CD1c-positive myeloid dendritic cell (primary cell): ENCODE results near the gene UBASH3B.
"Not testable (repeated sequence)": the region's sequence is repeated elsewhere in the genome, so short reads cannot be mapped to it uniquely, and the experiment has no call there.

Source experiments
- DNase-seq: peaks from one replicate; pipeline ENCODE4 v3.0.0-alpha.2; 2016; ENCODE audit errors: extremely low spot score

Gene UBASH3B

DNA sequence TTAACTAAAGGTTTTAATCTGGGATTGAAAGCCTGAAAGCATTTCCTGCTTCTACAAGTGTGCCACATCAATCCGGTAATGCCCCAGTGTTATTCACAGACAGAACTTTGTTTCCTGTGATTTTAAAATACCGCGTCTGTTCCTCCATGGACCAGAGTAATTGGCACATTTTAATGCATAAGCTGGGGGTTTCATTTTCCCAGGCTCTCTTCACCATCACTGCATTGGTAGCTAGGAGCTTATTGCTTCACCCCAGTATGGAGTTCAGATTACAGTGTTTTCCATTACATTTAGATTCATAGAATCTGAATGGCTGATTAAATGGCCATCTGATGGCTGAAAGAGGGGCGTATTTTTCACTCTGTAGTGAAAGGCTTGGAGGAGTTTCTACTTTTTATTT, 157.1 kb downstream of the UBASH3B start:
- no peak for DNase-seq

DNA sequence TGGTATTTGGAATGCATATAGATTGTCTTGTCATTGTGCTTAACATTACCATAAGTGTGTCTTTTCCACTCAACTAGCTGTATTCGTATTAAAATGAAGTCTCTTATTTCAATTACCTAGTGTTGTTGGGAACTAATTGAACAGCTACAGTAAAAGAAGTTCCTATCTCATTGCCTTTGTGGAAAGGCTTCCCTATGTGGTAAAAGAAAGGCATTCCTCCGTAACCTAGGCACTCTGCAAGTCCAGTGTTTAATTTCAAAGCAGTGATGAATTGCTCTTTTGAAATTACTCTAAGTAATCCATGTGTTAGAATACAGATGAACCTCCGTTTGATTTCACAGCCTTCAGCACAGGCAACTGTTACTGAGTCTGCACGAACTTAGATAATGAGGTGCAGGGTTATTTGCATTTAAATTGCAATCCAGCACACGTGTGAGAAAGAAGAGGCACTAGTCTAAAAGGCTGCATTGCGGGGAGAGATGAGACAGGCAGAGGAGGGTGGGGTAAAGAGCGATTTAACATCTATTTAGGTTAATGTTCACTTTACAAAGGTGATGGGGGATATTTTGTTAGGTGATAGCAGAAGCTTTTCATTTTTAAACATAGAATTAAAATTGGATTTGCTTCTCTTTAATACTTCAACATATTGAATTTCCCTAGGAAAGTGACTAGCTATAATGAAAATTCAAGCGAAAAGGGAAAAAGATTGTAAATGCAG, 157.8 kb downstream of the UBASH3B start:
- no peak for DNase-seq

DNA sequence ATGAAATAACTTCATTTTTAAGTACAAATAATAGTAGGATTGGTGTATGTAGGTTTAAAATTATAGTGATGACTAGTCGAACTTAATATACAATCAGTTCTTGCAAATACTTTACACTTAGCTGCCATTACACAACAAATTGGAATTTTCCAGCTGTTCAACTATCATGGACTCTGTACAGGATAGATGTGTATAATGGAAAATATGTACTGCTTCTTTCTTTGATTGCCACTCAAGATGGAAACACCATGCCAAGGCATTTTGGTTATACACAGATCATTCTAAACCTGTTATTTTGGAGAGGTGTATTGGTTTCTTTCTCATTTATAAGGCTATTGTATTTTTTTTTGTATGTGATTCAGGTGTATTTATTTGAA, 158.4 kb downstream of the UBASH3B start:
- DNase-seq = no peak

DNA sequence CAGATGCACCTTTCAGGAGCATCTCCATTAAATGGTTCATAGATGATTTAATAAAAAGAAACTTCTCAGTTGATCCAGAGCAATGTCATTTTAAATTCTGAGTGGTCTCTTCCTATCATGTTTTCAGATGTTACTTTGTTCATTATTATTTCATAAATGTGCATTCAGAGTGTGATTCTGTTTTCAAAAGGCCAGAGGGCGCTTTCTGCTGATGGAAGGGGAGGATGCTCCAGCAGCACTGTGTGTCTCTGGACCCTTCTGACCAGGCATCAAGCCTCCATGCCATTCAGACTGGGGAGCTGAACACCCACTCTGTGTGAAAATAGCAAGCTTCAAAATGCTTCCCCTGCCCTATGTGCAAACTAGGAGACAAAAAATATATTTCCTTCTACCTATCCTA, 158.9 kb downstream of the UBASH3B start:
- DNase-seq = no peak

DNA sequence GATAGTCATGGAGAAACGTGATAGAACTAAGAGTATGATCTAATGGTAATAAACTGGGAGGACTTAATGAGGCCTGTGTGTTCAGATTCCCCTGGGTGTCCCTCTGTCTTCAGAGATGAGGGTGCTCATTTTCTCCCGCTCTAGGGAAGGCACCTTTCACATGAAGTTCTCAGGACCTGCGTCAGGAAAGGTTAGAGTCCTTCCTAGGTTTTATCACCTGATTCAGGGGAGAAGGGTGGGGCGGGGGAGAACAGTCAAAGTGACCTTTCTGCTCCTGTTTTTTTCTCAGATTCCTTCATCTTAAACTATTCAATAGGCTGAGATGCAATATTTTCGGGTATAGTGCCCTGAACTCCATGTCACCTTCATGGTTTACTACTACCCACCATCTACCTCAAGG, 160.4 kb downstream of the UBASH3B start:
- DNase-seq = no peak

DNA sequence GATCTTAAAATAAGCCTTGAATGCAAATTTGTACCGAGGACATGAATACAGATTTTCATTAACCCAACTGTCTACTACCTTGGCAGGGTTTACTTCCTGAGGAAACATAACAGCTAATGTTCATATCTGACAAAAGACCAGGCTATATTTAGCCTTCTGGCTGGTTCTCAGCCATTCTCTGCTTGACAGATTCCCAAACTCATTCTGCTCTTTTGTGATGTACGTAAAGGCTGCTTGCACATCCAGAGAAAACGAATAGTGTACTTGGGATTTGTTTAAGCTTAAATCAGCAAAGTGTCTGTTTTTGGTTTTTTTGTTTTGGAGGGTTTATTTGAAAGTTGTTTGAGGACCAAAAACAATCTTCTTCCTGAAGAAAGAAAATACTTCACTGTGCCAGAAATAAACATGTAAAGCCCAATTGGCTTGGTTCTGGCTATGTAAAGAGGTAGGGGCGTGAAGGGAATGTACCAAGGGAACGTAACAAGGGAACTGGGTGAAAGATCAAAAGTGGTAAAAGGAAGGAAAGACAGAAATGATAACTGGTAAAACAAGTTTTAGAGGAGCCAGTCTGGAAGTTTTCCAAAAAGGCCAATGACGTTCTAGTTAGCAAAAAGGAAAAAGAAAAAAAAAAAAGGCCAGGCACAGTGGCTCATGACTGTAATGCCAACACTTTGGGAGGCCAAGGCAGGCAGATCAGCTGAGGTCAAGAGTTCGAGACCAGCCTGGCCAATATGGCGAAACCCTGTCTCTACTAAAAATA, 161.4 kb downstream of the UBASH3B start:
- no peak for DNase-seq

DNA sequence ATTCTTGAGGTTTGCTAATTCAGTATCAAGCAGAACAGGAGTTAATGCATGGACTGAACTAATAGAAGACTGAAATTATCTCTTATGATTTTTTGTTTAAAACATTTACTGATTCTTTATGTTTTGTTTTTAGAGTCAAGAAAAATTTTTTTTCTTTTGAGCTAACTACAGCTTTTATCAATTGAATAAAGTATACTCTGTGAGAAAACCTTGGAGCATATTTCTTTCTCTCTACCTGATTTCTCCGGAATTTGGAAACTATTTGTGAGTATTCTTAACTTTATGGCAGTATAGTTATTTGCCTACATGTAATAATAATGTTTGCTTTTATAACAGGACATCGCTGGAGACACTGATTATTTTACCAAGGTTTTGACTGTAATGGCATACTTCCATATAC, 164.6 kb downstream of the UBASH3B start:
- DNase-seq = no peak

DNA sequence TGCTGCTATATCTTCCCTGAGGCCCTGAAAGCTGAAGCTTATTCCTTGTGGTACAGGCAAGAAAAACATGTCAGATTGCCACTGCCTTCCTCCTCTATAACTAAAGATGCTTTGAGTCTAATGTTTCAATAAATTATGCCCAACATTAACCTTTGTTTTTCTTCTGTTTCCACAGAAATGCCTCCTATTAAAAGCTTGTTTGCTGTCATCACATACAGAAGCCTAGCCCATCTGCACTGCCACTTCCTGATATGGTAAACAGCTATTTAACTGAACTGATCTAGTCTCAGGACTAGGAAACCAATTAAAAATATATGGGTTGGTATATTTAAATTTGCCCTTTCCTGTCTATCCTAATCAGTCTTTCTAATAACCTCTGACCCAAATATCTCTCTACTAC, 165.6 kb downstream of the UBASH3B start:
- no peak for DNase-seq

DNA sequence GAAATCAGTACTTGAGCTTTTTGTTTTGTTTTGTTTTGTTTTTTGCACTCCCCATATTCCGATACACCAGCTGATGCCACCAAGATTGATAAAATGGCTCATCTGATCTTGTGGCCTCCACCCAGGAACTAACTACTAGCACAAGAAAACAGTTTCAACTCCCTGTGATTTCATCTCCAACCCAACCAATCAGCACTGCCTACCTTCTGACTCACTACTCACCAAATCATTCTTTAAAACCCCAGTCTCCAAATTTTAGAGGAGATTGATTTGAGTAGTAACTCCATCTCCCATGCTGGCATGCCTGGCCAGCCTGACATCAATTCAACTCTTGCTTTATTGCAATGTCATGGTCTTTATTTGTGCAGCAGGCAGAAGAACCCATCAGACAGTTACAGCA, 166.7 kb downstream of the UBASH3B start:
- DNase-seq = no peak

DNA sequence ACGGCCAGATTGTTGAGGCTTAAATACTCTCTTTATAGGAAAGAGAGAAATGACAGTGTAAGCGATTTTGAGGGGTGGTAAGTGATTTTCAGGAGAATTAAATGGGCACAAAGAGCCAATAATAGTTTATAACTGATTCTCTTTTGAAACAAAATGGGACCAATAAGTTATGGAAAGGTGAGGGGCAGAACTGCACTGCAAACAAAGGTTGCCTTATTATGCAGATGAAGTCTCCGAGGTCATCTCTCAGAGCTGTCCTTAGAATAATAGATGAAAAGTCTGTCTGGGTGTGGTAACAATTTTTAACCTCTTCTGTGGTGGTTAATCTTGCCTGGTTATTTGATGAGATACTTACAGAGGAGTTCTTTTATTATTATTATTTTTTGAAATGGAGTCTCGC, 168.0 kb downstream of the UBASH3B start:
- DNase-seq = no peak

DNA sequence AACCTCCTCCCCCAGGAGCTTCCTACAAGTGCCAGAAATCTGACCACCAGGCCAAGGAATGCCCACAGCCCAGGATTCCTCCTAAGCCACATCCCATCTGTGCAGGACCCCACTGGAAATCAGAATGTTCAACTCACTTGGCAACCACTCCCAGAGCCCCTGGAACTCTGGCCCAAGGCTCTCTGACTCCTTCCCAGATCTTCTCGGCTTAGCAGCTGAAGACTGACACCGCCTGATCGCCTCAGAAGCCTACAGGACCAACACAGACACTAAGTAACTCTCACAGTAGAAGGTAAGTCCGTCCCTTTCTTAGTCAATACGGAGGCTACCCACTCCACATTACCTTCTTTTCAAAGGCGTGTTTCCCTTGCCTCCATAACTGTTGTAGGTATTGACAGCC, 173.8 kb downstream of the UBASH3B start:
- not testable (repeated sequence) for DNase-seq

DNA sequence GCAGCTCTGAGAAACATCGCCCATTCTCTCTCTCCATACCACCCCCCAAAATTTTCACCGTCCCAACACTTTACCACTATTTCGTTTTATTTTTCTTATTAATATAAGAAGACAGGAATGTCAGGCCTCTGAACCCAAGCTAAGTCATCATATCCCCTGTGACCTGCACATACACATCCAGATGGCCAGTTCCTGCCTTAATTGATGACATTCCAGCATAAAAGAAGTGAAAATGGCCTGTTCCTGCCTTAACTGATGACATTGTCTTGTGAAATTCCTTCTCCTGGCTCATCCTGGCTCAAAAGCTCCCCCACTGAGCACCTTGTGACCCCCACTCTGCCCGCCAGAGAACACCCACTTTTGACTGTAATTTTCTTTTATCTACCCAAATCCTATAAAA, 176.8 kb downstream of the UBASH3B start:
- not testable (repeated sequence) for DNase-seq

DNA sequence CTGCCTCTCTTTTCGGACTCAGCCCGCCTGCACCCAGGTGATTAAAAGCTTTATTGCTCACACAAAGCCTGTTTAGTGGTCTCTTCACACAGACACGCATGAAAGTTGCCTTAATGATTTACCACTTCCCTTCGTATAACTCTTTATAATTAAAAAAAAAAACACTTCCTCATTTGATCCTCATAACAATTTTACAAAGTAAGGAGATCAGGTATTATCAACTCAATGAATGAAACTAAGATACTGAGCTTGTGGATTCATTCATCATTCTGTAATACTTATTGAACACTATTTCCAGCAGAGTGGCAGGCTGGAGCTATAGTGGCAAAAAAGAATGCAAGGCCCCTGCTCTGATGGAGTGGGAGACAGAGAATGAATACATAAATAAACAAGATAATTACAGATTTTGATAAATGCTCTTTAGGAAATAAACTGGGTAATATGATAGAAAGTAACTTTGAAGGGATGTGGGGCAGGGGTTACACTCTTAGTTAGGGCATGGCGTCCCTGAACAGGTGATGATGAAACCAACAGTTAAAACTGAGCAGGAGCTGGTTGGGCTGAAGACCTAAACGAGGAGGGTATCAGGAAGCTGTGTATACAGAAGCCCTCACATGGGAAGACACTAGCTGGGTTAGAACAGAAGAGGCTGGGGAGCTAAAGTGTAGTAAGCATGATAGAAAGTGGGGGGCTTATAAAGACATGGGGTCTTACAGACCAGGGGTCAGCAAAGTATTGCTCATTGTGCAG, 177.4 kb downstream of the UBASH3B start:
- peak; percentile 25 for DNase-seq

DNA sequence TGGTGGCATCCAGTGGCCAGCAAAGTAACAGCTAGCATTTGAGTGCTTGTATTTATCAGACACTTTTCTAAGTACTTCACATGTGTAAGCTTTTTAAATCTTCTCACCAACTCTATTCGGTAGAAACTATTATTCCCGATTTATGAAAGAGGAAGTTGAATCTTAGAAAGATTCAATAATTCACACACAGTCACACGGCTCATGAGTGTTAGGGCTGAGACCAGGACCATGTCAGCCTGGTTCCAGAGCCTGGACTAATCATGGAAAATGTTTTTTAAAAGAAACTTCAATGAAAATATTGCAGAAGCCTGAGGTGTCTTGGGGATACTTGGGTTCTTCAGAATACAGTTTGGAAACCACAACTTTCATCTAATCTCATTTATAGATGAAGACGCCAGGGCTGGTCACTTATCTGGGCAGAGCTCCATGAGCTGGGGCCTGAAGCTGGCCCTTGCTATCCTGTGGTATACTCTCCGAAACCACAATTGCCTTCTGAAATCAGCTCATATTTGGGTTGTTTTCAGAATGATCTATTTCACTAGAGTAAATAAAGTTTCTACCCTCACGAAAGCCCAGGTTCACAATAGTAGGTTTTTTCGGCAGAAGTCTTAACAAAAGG, 178.4 kb downstream of the UBASH3B start:
- peak; percentile 31 for DNase-seq

DNA sequence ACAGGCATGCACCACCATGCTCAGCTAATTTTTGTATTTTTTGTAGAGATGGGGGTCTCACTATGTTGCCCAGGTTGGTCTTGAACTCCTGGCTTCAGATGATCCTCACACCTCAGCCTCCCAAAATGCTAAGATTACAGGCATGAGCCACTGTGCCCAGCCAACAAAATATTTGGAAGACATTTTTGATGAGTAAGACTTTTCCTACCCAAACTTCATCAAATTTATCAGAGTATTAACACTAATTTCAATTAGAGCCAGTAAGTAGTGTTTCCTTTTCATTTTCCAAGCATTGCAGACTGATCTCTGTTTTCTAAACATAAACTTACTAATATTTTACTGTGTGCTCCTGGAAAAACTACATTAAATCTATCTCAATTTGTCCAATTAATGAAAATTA, 181.4 kb downstream of the UBASH3B start:
- no peak for DNase-seq

DNA sequence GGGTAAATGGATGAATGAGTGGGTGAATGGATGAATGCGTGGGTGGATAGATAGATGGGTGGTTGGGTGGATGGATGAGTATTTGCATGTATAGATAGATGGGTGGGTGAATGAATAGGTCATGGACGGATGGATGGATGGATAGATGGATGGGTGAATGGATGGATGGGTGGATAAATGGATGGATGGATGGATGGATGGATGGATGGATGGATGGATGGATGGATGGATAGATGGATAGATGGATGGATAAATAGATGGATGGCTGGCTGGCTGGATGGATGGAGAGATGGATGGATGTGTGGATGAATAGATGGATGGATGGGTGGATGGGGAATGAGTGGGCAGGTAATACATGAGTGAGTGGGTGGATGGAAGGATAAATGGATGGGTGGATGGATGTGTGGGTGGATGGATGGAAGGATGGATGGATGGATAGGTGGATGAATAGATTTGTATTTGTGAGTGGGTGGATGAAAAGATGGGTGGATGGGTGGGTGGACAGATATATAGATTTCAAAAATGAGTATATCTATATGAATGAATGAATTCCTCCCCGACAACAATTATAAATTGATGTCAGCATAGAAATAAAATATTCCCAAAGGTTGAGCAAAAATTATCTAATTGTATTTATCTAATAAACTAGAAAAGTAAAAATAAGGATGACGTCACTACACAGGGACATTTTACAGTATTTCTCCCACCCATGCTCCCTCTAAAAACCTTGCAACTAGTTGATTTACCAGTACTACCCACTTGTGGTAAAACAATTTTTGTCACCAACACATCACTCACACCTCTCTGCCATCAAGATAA, 182.2 kb downstream of the UBASH3B start:
- no peak for DNase-seq

DNA sequence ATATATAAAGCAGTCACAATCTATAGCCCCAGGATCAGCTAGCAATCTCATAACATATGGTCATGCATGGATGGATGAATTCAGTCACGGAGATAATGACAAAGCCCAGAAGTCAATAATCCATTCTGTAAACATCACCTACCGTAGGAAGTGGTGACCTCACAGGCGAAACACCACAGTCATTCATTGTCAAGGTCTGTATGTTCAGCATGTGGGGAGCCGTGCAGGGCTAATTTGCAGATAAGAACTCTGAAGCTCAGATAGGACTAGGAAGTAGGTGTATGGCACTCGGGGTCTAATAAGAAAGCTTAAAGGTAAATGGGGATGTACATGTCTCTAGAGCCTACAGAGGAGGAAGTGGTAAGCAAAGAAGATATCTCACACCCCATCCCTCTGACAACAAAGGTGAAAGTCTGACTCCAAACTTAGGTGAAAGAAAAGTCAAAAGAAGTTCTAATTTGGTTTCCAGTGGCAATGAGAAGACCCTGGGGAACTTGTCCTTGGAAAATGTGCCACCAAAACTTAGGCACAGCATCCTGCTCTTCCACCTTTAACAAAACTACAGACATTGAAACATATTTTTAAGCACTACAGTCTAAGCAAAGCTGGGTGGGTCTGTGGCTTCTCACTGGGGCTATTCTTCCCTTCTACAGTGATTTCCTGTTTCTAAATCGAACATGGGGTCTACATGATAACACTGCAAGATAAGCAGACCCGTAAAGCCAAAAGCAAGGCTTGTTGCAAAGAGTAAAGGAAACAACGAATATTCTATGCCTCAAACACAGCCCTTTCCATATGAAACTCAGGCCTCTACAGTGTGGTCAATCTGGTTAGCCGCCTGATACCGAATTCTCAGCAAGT, 188.0 kb downstream of the UBASH3B start:
- no peak for DNase-seq

DNA sequence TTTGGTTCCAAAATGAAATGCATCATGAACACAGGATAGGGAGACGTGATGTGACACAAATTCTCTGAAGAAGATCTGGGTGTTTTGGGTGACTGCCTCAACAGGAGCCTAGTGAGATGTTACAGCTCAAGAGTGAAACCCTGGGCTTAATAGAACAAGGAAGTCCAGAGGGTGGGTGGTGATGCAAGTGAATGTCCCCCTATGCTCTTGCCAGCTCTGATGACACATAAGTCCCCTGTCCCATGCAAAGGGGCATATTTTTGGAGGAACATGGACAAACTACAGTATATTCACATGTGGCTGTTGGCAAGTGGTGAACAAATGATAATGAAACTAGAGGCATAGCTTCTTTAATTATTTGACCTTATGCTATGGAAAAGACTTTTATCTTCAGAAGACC, 191.9 kb downstream of the UBASH3B start:
- peak; percentile 48 for DNase-seq

DNA sequence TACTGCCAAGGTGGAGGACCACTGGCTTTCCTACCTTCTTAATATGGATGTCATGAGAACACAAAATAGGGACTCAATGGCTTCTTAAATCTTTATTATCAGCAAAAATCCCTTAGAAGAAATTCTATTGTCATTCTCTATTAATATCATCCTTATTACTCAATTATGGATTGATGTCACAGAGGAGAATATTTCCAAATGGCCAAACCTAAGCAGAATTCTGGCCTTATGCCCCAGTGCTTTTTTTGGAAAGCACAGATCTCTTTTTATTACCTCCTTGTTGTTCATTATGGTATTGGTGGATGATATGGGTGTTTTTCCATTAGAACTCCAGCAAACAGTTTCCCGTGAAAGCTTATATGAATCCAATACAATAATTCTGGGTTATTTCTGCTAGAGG, 192.7 kb downstream of the UBASH3B start:
- DNase-seq = no peak

DNA sequence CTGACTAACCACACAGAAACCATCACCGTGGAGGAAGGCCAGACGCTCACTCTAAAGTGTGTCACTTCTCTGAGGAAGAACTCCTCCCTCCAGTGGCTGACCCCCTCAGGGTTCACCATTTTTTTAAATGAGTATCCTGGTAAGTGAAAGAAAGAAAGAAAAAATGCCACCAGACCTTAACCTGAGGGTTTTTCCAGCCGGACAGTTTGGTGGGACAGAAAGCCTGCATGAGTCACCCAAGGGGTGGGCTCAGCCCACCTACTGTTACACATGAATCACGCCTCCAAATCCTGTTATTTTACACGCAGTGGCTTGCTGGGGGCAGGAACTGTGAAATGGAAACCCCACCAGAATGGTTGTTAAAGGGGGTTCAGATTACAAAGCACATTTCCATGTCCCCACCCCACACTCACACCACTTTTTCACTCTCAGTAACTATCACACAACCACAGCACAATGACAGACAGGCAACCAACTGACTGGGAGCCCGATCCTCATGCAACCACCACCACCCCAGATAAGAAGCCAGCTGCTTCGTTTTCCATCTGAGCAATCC, 194.6 kb downstream of the UBASH3B start:
- peak; percentile 11 for DNase-seq
